Medulla oblongata (tissue), 1 donor: ENCODE results near the gene PARD3.
"Not testable (repeated sequence)": the region's sequence is repeated elsewhere in the genome, so short reads cannot be mapped to it uniquely, and the experiment has no call there.

ENCODE experiments used
- DNase-seq: peaks from one replicate; pipeline ENCODE4 v3.0.0-alpha.2; 2015; ENCODE audit errors: extremely low spot score

The PARD3 gene

DNA sequence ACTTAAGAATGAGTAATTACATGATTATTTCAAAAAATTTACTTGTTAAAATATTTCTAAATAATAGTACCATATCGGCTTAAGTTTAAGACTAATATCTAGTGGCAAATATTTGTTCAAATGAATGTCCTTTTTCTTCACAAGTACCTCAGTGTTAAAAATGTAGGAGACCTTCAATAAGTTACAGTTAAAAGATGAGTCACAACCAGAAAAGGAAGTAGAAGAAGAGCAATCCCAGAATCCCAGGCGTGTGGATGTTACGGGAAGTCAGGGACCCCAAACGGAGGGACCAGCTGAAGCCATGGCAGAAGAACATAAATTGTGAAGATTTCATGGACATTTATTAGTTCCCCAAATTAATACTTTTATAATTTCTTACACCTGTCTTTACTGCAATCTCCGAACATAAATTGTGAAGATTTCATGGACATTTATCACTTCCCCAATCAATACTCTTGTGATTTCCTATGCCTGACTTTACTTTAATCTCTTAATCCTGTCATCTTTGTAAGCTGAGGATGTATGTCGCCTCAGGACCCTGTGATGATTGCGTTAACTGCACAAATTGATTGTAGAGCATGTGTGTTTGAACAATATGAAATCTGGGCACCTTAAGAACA is 388.4 kb downstream of the PARD3 start:
- not testable (repeated sequence) for DNase-seq

GRCh38 chr10:34426041-34426440 is 389.1 kb downstream of the PARD3 start:
- no peak for DNase-seq

GRCh38 chr10:34423673-34424625 is 391.1 kb downstream of the PARD3 start:
- no peak for DNase-seq

DNA sequence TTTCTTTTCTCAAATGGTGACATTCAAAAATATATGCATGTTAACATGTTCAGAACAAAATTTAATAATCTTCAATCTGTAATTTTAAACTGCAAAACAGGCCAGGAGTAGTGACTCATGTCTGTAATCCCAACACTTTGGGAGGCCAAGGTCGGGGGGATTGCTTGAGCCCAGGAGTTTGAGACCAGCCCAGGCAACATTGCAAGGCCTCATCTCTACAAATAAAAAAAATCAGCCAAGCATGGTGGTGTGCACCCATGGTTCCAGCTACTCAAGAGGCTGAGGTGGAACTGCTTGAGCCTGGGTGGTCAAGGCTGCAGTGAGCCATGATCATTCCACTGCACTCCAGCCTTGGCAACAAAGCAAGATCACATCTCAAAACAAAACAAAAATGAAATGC is 394.3 kb downstream of the PARD3 start:
- DNase-seq: no peak

DNA sequence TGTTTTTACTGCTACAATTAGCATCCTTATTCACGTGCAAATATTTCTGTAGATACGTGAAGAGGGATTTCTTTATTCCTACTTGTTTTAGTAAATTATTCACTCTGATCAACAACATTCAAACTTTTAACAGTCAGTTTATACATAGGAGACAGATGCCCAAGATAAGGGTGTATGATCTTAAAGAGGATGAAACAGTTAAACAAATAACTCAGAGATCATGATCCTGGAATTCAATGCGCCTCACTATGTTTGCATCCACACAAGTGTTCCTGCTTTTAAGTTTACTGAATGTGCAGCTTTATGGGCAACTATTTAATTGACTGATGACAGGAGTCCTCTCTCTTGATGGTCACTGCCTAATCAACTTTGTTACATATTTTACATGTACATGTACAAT is 394.8 kb downstream of the PARD3 start:
- no peak for DNase-seq

GRCh38 chr10:34415039-34415438 is 400.1 kb downstream of the PARD3 start:
- DNase-seq: no peak

DNA sequence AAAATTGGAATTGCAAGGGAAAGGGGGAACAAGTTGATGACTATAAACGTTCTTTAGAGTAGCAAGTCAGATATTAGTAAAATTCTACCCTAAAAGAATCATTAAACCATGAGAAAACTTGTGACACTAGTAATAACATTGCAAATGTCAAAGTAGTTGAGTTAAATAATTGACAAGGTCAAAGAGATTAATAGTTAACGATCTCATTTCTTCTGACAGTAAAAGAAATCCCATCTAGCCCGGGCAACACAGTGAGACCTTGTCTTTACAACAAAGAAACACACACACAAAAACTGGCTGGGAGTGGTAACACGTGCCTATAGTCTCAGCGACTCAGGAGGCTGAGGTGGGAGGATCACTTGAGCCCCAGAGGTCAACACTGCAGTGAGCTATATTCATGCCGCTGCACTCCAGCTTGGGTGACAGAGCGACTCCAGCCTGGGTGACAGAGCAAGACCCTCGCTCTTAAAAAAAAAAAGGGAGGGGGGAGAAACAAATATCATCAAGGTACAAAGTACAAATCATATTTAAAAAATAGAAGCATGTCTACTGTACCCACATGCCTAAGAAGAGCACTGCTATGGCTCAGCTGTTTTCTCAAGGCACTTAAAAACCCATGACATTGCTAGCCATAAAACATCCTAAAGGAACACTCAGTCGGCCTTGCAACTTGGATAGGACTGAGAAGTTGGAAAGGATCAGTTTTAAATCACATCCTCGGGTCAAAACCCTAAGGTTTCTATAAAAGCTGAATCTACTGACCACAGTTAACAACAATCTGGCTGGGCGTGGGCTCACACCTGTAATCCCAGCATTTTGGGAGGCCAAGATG is 401.1 kb downstream of the PARD3 start:
- DNase-seq: no peak

DNA sequence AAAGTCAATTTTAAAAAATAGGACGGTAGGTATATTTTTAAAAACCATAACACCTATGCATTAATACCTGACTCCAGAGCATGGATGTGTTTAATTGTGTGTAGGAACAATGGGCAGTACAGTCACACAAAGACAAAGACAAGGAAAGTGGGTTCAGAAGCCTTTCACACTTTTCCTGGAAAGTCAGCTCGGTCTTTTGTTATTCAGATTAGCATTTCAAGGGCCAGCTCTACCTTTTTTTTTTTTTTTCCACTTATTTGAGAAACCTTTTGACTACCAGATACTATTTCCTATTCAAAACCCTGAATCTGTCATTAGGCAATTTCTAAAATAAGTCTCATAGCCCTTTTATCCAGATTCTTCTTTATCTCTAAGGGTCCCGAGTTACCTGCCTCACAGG is 401.9 kb downstream of the PARD3 start:
- no peak for DNase-seq

- no peak for DNase-seq
Measured at GRCh38 chr10:34408956-34409355, 406.1 kb downstream of the PARD3 start.

GRCh38 chr10:34408381-34408780 is 406.7 kb downstream of the PARD3 start:
- no peak for DNase-seq

- DNase-seq: no peak
Measured at GRCh38 chr10:34407324-34407805, 407.7 kb downstream of the PARD3 start.

GRCh38 chr10:34406463-34407323 is 408.4 kb downstream of the PARD3 start:
- no peak for DNase-seq

DNA sequence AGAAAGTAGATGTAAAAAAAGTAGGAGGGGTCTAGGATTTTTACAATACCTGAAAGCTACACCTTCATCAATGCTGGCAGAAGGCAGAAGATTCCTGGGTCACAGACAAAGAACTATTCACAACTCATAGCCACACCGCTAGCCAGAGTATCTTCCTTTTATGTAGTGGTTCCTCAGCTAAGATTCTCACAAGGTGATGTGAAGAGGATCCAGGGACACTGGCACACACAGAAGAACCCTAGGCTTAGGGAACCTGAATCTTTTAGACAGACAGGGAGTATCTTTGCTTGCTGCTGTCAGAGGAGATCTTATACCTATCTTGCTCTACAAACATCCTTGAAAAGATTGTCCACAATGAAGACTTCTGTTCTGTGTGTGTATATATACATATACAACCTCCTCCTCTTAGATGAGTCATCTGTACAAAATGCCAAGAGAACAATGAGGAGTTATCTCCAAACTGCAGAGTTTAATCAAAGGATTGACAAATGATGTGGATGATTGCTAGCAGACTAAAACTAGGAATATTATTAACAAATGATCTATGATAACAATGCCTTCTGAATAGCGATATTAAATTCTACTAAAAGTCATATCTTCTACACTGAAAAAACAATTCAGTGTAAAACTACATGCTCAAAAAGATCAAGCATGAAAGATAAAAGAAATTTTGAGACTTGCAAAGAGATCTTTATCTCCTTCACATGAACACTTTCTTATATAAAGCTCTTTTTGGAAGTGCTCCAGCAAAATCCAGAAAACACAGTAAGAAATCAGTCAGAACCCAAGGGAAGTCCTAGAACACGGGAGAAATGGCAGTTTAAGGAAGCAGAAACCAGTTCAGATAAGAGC is 409.3 kb downstream of the PARD3 start:
- DNase-seq: no peak

DNA sequence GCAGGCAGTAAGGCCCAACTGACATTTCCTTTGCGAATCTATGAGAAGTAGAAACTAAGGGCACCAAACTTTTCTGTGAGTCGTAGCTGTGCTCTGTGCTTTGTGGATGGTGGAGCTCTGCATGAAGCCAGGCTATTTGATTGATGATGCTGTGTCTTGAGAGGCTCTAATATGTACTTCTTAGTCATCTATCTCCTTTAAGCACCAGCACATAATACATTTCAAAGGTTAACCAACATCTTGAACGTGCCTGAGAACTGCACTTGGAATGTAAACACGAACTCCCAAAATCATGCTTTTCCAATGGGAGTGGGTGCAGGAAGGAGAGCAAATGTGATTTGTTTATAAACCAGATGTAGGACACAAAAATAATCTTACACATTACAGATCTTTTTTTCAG is 411.6 kb downstream of the PARD3 start:
- DNase-seq: no peak

DNA sequence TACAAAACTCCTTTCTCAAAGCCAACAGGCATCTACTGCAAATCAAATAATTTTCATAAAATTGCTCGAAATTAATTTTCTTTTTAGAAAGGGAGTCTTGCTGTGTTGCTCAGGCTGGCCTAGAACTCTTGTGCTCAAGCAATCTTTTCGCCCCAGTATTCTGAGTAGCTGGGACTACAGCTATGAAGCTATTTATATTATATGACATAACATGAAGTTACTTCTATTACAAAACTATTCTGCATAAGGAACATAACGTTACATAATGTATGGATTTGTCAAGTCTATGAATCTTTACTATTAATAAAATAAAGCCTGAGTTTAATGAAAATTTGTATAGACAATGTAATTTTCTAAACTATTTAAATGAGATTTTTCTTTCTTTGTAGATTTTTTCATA is 415.0 kb downstream of the PARD3 start:
- DNase-seq: no peak

GRCh38 chr10:34399013-34399412 is 416.1 kb downstream of the PARD3 start:
- DNase-seq: no peak

- no peak for DNase-seq
Measured at GRCh38 chr10:34397324-34397723, 417.8 kb downstream of the PARD3 start.

DNA sequence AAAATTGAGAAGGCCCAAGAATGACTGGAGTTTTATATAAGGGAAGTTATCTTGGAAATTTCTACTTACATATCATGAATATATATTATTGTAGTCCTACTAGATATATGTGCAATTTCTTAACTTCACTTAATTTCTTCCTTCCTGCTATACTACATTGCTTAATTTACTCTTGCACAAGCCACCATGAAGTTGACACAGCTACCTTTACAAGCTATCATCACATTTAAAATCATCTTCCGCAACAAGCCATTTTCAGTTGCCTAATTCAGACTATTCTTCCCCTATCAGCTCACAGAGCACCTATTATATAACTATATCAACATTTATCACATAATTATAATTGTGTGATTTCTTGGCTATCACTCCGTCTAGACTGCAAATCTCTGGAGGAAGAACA is 418.4 kb downstream of the PARD3 start:
- DNase-seq: no peak

DNA sequence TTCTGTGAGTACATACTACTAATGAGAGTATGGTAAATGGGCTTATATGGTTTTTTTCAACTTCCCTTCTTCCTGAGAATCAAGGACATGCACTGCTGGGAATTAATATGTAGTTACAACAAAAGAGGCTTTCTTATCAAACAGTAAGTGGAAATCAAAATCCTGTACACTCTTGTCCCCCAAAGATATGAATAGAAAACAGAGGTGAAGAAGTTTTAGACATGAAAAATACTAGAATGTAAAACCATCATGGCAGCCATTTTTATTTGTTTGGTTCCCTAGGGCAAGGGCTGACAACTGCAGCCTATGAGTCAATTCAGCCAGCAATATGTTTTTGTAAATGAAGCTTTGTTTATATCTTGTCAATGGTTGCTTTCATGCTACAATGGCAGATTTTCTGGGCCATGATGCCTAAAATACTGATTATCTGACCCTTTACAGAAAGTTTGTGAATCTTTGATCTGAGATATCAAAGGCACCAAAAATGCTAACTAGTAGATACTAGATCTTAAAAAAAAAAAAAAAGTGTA is 422.4 kb downstream of the PARD3 start:
- DNase-seq: peak; percentile 21

- not testable (repeated sequence) for DNase-seq
Measured at GRCh38 chr10:34391168-34391567, 423.9 kb downstream of the PARD3 start.
